ENCODE data around the gene PACS2.
"Not testable (repeated sequence)": the region's sequence is repeated elsewhere in the genome, so short reads cannot be mapped to it uniquely, and the experiment has no call there.

Gene PACS2

GRCh38 chr14:105314287-105315200 lies at the start of gene PACS2:
Gene PACS2 (plus strand): TSS chr14:105314748. CDS start chr14:105314919, 171 bp downstream.
- H3K27me3 ChIP-seq (ENCODE audit: insufficient read depth, low read length) = no peaks in the 10 kb centered on the region
- H2AFZ ChIP-seq (ENCODE audit: low read depth, low read length) = peak within 1 kb of the TSS; percentile 30
- no peaks in the 10 kb centered on the region for H3K9me3 ChIP-seq (ENCODE audit: low read length)
- no peaks in the 10 kb centered on the region for H3K36me3 ChIP-seq (ENCODE audit: insufficient read depth, low read length)
- H3K4me1 ChIP-seq (ENCODE audit: insufficient read depth, low read length) = peaks cover 16% of the 10 kb centered on the region
- peak within 1 kb of the TSS; percentile 72 for H3K4me3 ChIP-seq (ENCODE audit: low read length)

DNA sequence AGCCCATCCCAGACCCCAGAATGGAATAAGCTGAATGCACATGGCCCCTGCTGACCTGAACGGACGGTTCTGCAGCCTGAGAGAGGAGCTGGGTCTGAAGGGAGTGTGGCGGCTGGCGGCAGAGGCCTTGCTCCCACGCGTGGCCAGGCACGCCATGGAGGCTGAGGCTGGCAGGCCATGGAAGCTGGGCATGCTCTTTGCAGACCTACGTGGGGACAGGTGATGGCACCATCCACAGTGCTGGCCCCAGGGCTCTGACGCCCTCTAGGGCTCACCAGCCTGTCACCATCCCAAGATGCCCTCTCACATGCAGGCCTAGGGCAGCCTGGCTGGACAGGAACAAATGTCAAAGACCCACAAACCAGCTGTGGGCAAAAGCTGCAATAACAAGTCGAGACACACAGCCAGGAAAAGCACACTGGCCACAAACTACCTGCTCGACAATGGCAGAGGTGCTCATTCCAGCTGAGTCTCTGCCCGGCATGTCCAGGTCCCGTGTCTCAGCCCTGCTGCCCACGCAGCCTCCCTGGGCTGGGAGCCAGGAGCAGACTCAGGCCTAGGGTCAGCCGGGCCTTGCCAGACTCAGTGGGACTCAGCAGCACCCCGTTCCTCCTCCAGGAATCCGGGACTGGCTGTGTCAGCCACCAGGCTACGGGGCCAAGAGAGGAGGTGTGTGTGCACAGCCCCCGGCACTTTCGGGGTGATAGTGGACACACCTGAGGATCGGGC lies 46.6 kb upstream of the PACS2 start:
- H3K4me1 ChIP-seq (ENCODE audit: insufficient read depth, low read length) = no peaks in the 10 kb centered on the region
- H3K9me3 ChIP-seq (ENCODE audit: low read length) = no peaks in the 10 kb centered on the region
- H2AFZ ChIP-seq (ENCODE audit: low read depth, low read length) = no peak overlapping the region
- no peaks in the 10 kb centered on the region for H3K27me3 ChIP-seq (ENCODE audit: insufficient read depth, low read length)
- H3K4me3 ChIP-seq (ENCODE audit: low read length) = no peak overlapping the region
- H3K36me3 ChIP-seq (ENCODE audit: insufficient read depth, low read length) = peaks cover 2% of the 10 kb centered on the region

DNA sequence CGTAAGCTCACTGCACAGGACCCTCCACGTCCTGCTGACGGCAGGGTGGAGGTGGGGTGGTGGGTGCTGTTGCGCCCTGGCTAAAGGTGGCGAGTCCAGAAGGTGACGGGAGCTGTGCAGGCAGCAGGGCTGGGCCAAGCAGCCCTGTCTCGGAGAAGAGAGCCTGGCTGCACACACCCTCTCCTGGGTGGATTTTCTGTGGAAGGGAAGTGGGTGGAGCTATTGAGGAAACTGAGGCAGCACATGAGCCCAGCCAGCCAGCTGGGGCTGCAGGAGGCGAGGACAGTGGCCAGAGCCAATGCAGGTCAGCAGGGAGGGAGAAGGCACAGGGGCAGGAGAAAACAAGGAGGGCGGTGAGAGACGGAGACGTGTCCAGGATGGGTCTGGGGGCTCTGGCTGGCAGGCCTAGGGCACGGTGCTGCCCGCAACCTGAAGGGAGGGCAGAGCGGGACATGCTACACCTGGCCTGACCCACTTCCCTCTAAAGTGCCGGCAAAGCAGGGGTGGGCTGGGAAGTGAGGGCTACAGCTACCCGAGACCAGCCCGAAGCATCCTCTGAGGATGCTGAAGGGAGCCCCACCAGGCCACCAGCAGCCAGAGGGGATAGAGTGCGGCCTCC lies 45.7 kb upstream of the PACS2 start:
- no peaks in the 10 kb centered on the region for H3K27me3 ChIP-seq (ENCODE audit: insufficient read depth, low read length)
- no peaks in the 10 kb centered on the region for H3K9me3 ChIP-seq (ENCODE audit: low read length)
- H2AFZ ChIP-seq (ENCODE audit: low read depth, low read length) = no peak overlapping the region
- H3K4me3 ChIP-seq (ENCODE audit: low read length) = no peak overlapping the region
- H3K36me3 ChIP-seq (ENCODE audit: insufficient read depth, low read length) = peaks cover 2% of the 10 kb centered on the region
- H3K4me1 ChIP-seq (ENCODE audit: insufficient read depth, low read length) = no peaks in the 10 kb centered on the region

GRCh38 chr14:105269405-105269804 lies 45.1 kb upstream of the PACS2 start:
- no peaks in the 10 kb centered on the region for H3K4me1 ChIP-seq (ENCODE audit: insufficient read depth, low read length)
- H3K27me3 ChIP-seq (ENCODE audit: insufficient read depth, low read length) = no peaks in the 10 kb centered on the region
- H2AFZ ChIP-seq (ENCODE audit: low read depth, low read length) = no peak overlapping the region
- no peaks in the 10 kb centered on the region for H3K9me3 ChIP-seq (ENCODE audit: low read length)
- H3K4me3 ChIP-seq (ENCODE audit: low read length) = no peak overlapping the region
- no peaks in the 10 kb centered on the region for H3K36me3 ChIP-seq (ENCODE audit: insufficient read depth, low read length)

- no peaks in the 10 kb centered on the region for H3K36me3 ChIP-seq (ENCODE audit: insufficient read depth, low read length)
- H3K4me3 ChIP-seq (ENCODE audit: low read length) = no peak overlapping the region
- no peaks in the 10 kb centered on the region for H3K9me3 ChIP-seq (ENCODE audit: low read length)
- H2AFZ ChIP-seq (ENCODE audit: low read depth, low read length) = no peak overlapping the region
- no peaks in the 10 kb centered on the region for H3K4me1 ChIP-seq (ENCODE audit: insufficient read depth, low read length)
- no peaks in the 10 kb centered on the region for H3K27me3 ChIP-seq (ENCODE audit: insufficient read depth, low read length)
Observed at GRCh38 chr14:105271224-105271890, 43.2 kb upstream of the PACS2 start.

- no peak overlapping the region for H2AFZ ChIP-seq (ENCODE audit: low read depth, low read length)
- no peaks in the 10 kb centered on the region for H3K4me1 ChIP-seq (ENCODE audit: insufficient read depth, low read length)
- H3K27me3 ChIP-seq (ENCODE audit: insufficient read depth, low read length) = no peaks in the 10 kb centered on the region
- H3K9me3 ChIP-seq (ENCODE audit: low read length) = no peaks in the 10 kb centered on the region
- H3K4me3 ChIP-seq (ENCODE audit: low read length) = no peak overlapping the region
- no peaks in the 10 kb centered on the region for H3K36me3 ChIP-seq (ENCODE audit: insufficient read depth, low read length)
Observed at GRCh38 chr14:105272623-105273022, 41.9 kb upstream of the PACS2 start.

DNA sequence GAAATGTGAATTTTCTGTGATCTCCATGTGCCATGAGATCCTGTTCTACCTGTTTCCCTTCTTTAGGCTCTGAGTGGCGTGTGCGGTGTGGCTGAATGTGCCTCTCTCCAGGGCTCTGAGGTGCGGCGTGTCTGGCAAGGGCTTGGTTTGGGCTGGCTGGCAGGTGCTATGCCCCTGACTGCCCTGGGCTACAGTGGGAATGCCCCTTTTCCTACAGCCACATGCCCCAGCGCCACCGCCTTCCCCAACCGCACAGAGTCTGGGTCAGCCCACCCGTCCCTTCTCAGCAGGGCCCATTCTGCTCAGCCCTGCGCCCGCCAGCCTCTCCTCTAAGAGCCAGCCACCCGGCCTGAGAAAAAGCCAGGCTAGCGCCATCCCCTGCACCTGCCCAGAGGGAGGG lies 41.5 kb upstream of the PACS2 start:
- Histone ChIP-seq H3K36me3 (ENCODE audit: insufficient read depth, low read length) (no peaks in the 10 kb centered on the region), H3K4me1 (ENCODE audit: insufficient read depth, low read length) (no peaks in the 10 kb centered on the region), H3K9me3 (ENCODE audit: low read length) (no peaks in the 10 kb centered on the region), H2AFZ (ENCODE audit: low read depth, low read length) (no peak overlapping the region), H3K27me3 (ENCODE audit: insufficient read depth, low read length) (no peaks in the 10 kb centered on the region), H3K4me3 (ENCODE audit: low read length) (no peak overlapping the region)

DNA sequence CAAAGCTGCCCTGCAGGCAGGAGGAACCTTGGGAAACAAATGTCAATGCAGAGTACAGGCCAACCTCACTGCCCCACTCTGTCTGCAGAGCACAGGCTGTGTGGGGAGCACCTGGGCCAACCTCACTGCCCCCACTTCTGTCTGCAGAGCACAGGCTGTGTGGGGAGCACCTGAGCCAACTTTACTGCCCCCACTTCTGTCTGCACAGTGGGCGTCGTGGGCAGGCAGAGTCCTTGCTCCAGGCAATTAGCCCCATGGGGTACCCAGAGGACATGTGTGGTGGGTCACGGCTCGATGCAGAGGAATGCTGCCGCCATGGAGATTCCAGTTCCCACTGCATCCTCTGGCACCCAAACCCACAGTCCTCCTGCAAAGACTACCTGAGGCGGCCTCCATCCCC lies 39.9 kb upstream of the PACS2 start:
- Histone ChIP-seq H2AFZ (ENCODE audit: low read depth, low read length) (no peak overlapping the region), H3K27me3 (ENCODE audit: insufficient read depth, low read length) (no peaks in the 10 kb centered on the region), H3K4me3 (ENCODE audit: low read length) (no peak overlapping the region), H3K9me3 (ENCODE audit: low read length) (no peaks in the 10 kb centered on the region), H3K4me1 (ENCODE audit: insufficient read depth, low read length) (no peaks in the 10 kb centered on the region), H3K36me3 (ENCODE audit: insufficient read depth, low read length) (no peaks in the 10 kb centered on the region)

DNA sequence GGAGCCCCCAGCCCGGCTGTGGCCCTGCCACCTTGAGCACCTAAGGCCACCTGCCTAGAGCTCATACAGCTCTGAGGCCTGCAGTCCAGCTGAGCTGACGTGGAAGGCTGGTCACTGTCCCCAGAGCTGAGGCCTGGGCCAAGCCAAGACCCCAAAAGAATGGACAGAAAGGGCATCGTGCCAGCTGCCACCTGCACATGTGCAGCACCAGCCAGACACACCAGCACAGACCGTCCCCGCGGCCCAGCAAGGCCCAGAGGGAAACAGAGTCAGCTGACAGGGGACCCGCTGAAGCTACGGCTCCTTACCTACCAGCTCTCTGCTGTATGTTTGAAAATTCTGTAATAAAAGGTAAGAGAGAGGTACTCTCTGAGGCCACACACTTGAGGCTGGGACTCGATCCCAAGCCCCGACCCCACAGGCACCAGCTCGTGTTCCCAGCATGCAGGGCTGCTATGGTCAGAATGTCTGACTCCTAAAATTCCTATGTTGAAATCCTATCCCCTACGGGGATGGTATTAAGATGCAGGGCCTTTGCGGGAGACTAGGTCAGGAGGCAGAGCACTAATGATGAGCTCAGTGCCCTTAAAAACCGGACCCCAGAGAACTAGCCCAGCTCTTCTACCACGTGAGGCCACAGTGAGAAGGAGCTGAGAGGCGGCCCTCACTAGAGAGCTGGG lies 39.1 kb upstream of the PACS2 start:
- Histone ChIP-seq H3K4me3 (ENCODE audit: low read length) (no peak overlapping the region), H3K36me3 (ENCODE audit: insufficient read depth, low read length) (no peaks in the 10 kb centered on the region), H3K27me3 (ENCODE audit: insufficient read depth, low read length) (no peaks in the 10 kb centered on the region), H3K9me3 (ENCODE audit: low read length) (no peaks in the 10 kb centered on the region), H3K4me1 (ENCODE audit: insufficient read depth, low read length) (no peaks in the 10 kb centered on the region), H2AFZ (ENCODE audit: low read depth, low read length) (no peak overlapping the region)

GRCh38 chr14:105277448-105277847 lies 37.1 kb upstream of the PACS2 start:
- H2AFZ ChIP-seq (ENCODE audit: low read depth, low read length); H3K27me3 ChIP-seq (ENCODE audit: insufficient read depth, low read length); H3K4me3 ChIP-seq (ENCODE audit: low read length); H3K9me3 ChIP-seq (ENCODE audit: low read length); H3K36me3 ChIP-seq (ENCODE audit: insufficient read depth, low read length): not testable (repeated sequence)
- peaks cover 14% of the 10 kb centered on the region for H3K4me1 ChIP-seq (ENCODE audit: insufficient read depth, low read length)

GRCh38 chr14:105279642-105280361 lies 34.7 kb upstream of the PACS2 start:
- H3K36me3 ChIP-seq (ENCODE audit: insufficient read depth, low read length) = peaks cover 2% of the 10 kb centered on the region
- H3K27me3 ChIP-seq (ENCODE audit: insufficient read depth, low read length) = no peaks in the 10 kb centered on the region
- H2AFZ ChIP-seq (ENCODE audit: low read depth, low read length) = no peak overlapping the region
- H3K4me1 ChIP-seq (ENCODE audit: insufficient read depth, low read length) = peaks cover 17% of the 10 kb centered on the region
- no peaks in the 10 kb centered on the region for H3K9me3 ChIP-seq (ENCODE audit: low read length)
- H3K4me3 ChIP-seq (ENCODE audit: low read length) = no peak overlapping the region

DNA sequence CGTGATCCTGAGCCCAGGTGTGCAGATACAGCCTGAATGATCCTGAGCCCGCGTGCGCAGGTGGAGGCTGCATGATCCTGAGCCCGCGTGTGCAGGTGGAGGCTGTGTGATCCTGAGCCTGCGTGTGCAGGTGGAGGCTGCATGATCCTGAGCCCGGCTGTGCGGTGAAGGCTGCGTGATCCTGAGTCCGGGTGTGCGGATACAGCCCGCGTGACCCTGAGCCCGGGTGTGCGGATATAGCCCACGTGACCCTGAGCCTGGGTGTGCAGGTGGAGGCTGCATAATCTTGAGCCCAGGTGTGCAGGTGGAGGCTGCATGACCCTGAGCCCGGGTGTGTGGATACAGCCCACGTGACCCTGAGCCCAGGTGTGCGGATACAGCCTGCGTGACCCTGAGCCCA lies 34.0 kb upstream of the PACS2 start:
- Histone ChIP-seq H3K36me3 (ENCODE audit: insufficient read depth, low read length) (peaks cover 2% of the 10 kb centered on the region), H3K9me3 (ENCODE audit: low read length) (no peaks in the 10 kb centered on the region), H3K4me1 (ENCODE audit: insufficient read depth, low read length) (peaks cover 17% of the 10 kb centered on the region), H2AFZ (ENCODE audit: low read depth, low read length) (no peak overlapping the region), H3K27me3 (ENCODE audit: insufficient read depth, low read length) (no peaks in the 10 kb centered on the region), H3K4me3 (ENCODE audit: low read length) (no peak overlapping the region)
